ENCODE data around the gene TIAM1. TPM values are rescaled to one million over a fixed set of nuclear protein-coding genes. Genes with fewer than 3 reads are reported as not detected.
A peak's percentile ranks its signal among the peaks of the same experiment; 100 is the strongest.

Gene TIAM1
- total RNA-seq, 2 experiments from 2014 or later: 55.7 to 59.1 TPM

DNA sequence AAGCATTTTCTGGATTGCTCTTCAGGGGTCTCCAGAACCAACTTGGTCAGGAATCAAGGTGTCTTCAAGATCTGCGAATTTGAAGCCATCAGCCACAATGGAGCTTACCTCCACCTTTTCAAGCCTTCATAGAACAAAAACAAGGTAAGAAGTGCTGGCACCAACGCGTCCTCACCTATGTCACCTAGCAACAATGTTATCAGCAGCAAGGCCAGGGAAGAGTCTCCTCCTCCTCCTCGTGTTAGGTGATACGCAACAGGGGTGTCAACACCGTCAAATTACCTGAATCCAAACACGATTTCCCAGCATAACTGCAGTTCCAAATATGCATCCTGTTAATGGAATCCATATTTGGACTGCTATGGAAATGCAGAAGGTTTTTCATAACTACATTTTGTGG, 4.1 kb upstream of the TIAM1 start:
- peaks cover 20% of the 10 kb centered on the region for H3K27me3 Mint-ChIP-seq
- CTCF ChIA-PET: no interaction called here
- DNase-seq: no peak
- peaks cover 15% of the 10 kb centered on the region for H3K9me3 Mint-ChIP-seq
- H3K36me3 Mint-ChIP-seq (ENCODE audit: low read depth): peaks cover 16% of the 10 kb centered on the region
- POLR2A ChIA-PET: no interaction called here
- H3K27ac Mint-ChIP-seq: no peak overlapping the region
- peaks cover 47% of the 10 kb centered on the region for H3K4me1 Mint-ChIP-seq
- H3K4me3 Mint-ChIP-seq: no peak overlapping the region

DNA sequence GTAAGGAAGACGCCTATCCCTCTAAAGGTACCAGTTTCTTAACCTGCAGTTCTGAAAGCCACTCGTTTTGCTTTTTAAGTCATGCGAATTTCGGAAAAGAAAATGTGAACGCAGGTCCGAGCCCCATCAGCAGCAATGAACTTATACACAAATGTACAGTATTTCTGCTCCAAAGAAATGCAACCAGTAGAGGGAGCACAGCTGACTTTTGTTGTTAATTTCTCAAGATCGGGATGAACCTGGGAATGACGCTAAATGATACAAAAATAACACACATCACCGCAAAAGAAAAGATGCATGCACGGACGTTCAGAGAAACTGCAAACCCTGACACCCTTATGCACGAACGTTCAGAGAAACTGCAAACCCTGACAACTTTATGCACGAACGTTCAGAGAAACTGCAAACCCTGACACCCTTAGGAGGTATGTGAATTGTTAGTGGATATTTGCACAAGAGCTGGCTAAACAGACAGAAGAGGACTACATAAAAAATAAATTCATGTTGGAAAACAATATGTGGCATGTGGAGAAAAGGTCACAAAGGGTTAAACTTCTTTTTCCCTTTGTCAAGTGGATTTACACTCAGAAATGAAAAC, 3.5 kb upstream of the TIAM1 start:
- Mint-ChIP-seq H3K36me3 (ENCODE audit: low read depth) (peaks cover 16% of the 10 kb centered on the region), H3K4me1 (peaks cover 48% of the 10 kb centered on the region), H3K4me3 (no peak overlapping the region), H3K27me3 (peaks cover 23% of the 10 kb centered on the region), H3K27ac (no peak overlapping the region), H3K9me3 (peaks cover 15% of the 10 kb centered on the region)
- POLR2A ChIA-PET: no interaction called here
- CTCF ChIA-PET: interaction anchor here (1.9 kb wide), 1 partner anchor 233 kb away, joined by 4 read pairs; no protein-coding TSS in a partner anchor
- DNase-seq: no peak

DNA sequence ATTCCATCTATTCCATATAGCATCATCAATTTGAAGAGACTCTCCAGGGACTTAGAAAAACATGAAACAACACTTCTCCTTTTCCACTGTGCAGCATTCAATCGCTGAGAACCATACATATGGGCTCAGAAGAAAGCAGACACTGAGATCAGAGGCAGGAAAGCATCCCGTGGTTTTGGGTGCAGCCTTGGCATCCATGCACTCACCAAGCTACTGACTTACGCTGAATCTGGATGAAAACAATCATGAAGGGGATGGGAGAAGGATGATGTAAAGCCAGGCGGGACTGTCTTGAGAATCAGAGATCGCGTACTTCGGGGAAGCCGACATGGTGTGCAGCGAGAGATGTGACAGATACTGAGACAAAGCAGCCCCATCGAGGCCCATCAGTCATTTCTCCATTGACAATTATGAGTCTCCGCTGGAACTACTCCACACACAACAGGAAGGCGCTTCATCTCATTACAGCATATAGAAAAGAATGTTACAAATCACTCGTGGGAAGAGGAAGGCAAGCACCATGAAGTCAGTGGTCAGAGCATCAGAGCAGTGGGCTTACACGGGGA, 2.3 kb upstream of the TIAM1 start:
- POLR2A ChIA-PET: no interaction called here
- CTCF ChIA-PET: interaction anchor here (0.6 to 1.9 kb wide), 3 partner anchors 24 to 235 kb away, joined by 3 to 5 read pairs (median 4); no protein-coding TSS in a partner anchor
- peaks cover 15% of the 10 kb centered on the region for H3K9me3 Mint-ChIP-seq
- DNase-seq: no peak
- H3K4me3 Mint-ChIP-seq: no peak overlapping the region
- H3K36me3 Mint-ChIP-seq (ENCODE audit: low read depth): peaks cover 16% of the 10 kb centered on the region
- no peak overlapping the region for H3K27ac Mint-ChIP-seq
- H3K27me3 Mint-ChIP-seq: peaks cover 23% of the 10 kb centered on the region
- H3K4me1 Mint-ChIP-seq: peaks cover 45% of the 10 kb centered on the region

DNA sequence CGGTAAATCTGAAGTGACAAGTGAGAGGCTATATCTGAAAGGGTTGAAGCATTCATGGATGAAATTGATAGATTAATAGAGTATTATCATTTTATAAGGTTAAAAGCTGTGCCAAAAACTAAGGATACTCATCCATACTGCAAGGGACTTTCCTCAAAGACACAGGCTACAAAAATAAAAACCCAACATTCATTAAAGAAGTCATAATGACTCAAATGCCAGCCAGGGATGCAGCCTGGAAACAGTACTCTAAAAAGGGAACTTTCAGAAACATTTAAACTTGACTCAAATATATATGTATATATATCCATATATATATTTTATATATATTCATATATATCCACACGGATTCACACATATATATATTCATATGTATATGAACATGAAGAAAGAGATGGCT, 1.1 kb upstream of the TIAM1 start:
- Mint-ChIP-seq H3K4me3 (peak overlapping the region; percentile 48), H3K9me3 (peaks cover 6% of the 10 kb centered on the region), H3K27me3 (peaks cover 23% of the 10 kb centered on the region), H3K4me1 (peaks cover 53% of the 10 kb centered on the region), H3K27ac (no peak overlapping the region), H3K36me3 (ENCODE audit: low read depth) (peaks cover 8% of the 10 kb centered on the region)
- POLR2A ChIA-PET: no interaction called here
- DNase-seq: no peak
- CTCF ChIA-PET: no interaction called here

DNA sequence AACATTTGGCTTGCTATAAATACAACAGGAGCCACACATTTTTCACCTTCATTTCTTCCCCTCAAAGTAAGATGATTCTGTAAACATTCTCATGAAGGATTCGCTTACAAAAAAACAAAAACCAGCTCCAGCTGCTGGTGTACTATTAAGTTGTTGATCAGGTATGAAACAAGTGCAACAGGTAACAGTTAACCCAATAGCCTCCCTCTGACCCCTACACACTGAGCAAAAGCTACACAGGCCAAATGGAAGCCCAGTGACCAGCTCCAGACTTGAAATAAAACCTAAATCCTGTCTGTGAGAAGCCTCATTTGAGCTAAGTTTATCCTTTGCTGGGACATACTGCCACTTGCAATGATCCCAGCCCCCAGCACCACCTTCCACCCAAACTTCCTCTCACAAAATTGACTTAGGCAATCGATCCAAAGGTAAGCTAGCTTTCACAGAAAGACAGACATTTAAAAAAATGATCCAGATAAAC, 991 bp downstream of the TIAM1 start:
- DNase-seq: no peak
- Mint-ChIP-seq H3K9me3 (no peaks in the 10 kb centered on the region), H3K27ac (peak overlapping the region; percentile 38), H3K27me3 (peaks cover 23% of the 10 kb centered on the region), H3K4me3 (peak overlapping the region; percentile 81), H3K4me1 (peaks cover 52% of the 10 kb centered on the region), H3K36me3 (ENCODE audit: low read depth) (peaks cover 17% of the 10 kb centered on the region)
- POLR2A ChIA-PET: interaction anchor here (0.6 kb wide), 1 partner anchor 8 kb away, joined by 4 read pairs; no protein-coding TSS in a partner anchor
- CTCF ChIA-PET: interaction anchor here (0.8 to 1.9 kb wide), 2 partner anchors 9 to 10 kb away, joined by 3 to 6 read pairs; no protein-coding TSS in a partner anchor

DNA sequence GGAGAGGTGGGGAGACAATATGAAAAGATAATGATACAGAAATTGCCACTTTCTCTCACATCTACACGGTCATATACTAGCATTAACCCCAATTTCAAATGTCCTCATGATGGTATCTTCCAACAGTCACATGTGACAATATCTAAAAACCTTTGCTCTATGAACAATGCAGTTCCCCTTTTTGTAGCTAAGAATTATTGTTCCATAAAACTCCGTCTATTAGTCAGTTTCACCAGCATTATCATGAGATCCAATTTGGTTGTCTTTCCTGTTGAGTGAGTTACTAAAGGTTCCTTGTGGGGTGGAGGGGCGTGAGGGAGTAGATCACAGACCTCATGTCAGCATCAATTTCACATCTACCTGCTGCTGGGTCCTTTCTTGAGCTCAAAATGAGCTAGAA, 1.7 kb downstream of the TIAM1 start:
- CTCF ChIA-PET: interaction anchor here (0.8 to 1.9 kb wide), 3 partner anchors 8 to 88 kb away, joined by 3 to 6 read pairs (median 3); no protein-coding TSS in a partner anchor
- Mint-ChIP-seq H3K9me3 (no peaks in the 10 kb centered on the region), H3K27ac (no peak overlapping the region), H3K4me3 (peak overlapping the region; percentile 81), H3K4me1 (peaks cover 45% of the 10 kb centered on the region), H3K27me3 (peaks cover 23% of the 10 kb centered on the region), H3K36me3 (ENCODE audit: low read depth) (peaks cover 20% of the 10 kb centered on the region)
- DNase-seq: no peak
- POLR2A ChIA-PET: no interaction called here

DNA sequence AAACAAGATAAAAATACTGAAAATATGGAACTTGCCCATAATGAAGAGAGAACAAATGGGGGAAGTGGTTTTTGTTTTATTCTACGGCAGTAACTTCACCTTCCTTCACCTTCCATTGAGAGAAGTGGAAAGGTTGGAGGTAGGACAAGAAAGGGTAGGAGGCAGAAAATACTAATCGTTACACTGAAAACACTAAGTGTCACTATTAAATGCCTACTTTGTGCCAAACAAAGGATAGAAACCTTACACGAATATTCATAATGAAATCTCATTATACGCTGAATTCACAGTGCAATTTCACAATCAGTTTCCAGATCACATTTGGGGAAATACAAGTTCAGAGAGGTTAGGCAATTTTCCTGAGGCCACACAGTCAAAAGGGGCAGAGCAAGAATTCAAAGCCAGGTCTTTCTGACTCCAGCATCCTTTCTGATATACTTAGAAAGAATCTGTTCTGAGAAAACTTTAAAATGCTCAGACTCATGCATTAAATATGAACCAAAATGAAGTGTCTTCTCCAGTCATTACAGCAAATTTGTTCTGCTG, 3.0 kb downstream of the TIAM1 start:
- POLR2A ChIA-PET: no interaction called here
- Mint-ChIP-seq H3K4me1 (peaks cover 48% of the 10 kb centered on the region), H3K27me3 (peaks cover 20% of the 10 kb centered on the region)

DNA sequence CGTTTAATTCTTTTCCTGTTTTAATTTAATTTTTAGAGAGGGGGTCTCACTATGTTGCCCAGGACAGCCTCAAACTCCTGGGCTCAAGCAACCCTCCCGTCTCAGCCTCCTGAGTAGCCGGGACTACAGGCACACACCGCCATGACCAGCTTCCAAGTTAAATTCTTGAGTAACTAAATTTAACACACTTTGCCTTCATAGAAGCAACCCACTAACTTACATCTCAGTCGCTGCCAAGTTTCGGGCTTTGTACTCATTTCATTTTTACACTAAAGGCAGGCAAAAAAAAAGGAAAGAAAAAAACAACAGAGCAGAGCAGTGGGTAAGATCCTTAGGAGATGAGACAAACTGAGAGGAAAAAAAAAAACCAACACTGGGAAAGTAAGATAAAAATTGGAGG, 3.5 kb downstream of the TIAM1 start:
- ChIA-PET CTCF (interaction anchor here (1.4 kb wide), 1 partner anchor 22 kb away, joined by 3 read pairs; no protein-coding TSS in a partner anchor), POLR2A (no interaction called here)
- peaks cover 50% of the 10 kb centered on the region for H3K4me1 Mint-ChIP-seq
- DNase-seq: no peak
- peaks cover 27% of the 10 kb centered on the region for H3K36me3 Mint-ChIP-seq (ENCODE audit: low read depth)
- peaks cover 20% of the 10 kb centered on the region for H3K27me3 Mint-ChIP-seq
- no peak overlapping the region for H3K4me3 Mint-ChIP-seq
- no peak overlapping the region for H3K27ac Mint-ChIP-seq
- H3K9me3 Mint-ChIP-seq: no peaks in the 10 kb centered on the region

More for the DNA sequence above, 3.0 kb downstream of the TIAM1 start:
- Mint-ChIP-seq H3K36me3 (ENCODE audit: low read depth) (peaks cover 27% of the 10 kb centered on the region), H3K4me3 (no peak overlapping the region), H3K9me3 (no peaks in the 10 kb centered on the region), H3K27ac (no peak overlapping the region)
- DNase-seq: no peak
- CTCF ChIA-PET: no interaction called here

DNA sequence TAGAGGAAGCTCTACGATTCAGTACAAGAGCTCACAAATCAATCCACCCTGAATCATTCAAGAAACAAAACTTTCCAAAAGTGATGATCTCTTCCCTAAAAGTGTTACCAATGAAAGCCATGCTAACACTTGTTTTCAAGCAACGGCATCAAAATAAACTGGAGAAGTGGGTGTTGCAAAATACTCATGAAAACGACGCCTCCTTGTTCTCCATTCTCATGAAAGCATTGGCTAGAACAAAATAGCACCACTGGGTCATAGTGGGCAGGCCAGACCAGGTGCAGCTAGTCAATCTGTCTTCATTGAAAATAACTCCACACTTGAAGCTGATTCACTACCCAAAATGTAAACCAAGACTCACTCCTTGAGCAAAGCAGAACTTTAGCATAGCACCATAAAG, 4.3 kb downstream of the TIAM1 start:
- Mint-ChIP-seq H3K27me3 (peaks cover 16% of the 10 kb centered on the region), H3K9me3 (no peaks in the 10 kb centered on the region), H3K4me3 (no peak overlapping the region), H3K27ac (no peak overlapping the region), H3K36me3 (ENCODE audit: low read depth) (peaks cover 28% of the 10 kb centered on the region), H3K4me1 (peaks cover 50% of the 10 kb centered on the region)
- ChIA-PET POLR2A (no interaction called here), CTCF (interaction anchor here (1.1 to 1.4 kb wide), 2 partner anchors 23 to 241 kb away, joined by 3 read pairs; no protein-coding TSS in a partner anchor)
- DNase-seq: no peak

DNA sequence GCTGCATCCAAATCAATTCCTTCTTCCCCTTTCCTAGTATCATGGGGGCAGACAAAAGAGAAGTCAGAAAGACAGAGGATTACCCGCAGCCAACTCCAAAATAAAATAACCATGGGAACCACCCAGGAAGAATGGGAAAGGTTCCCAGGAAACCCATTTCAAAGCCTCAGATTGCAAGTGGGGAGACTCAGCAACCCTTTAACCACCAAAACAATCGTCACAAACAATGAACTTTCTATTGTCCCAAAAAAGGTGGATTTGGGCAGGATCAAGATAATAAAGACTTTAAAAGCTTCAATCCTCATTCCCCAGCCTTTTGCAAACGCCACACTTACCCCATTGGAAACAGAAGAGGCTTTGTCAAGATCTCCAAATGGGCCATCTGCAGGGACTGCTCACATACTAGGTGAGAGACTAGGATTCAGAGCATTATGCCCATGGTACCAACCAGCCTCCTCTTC, 5.1 kb downstream of the TIAM1 start:
- H3K9me3 Mint-ChIP-seq: no peaks in the 10 kb centered on the region
- DNase-seq: no peak
- H3K4me1 Mint-ChIP-seq: peaks cover 45% of the 10 kb centered on the region
- H3K36me3 Mint-ChIP-seq (ENCODE audit: low read depth): peaks cover 30% of the 10 kb centered on the region
- ChIA-PET POLR2A (no interaction called here), CTCF (interaction anchor here (1.1 to 1.4 kb wide), 2 partner anchors 24 to 242 kb away, joined by 3 read pairs; no protein-coding TSS in a partner anchor)
- no peak overlapping the region for H3K4me3 Mint-ChIP-seq
- peaks cover 11% of the 10 kb centered on the region for H3K27me3 Mint-ChIP-seq
- no peak overlapping the region for H3K27ac Mint-ChIP-seq

DNA sequence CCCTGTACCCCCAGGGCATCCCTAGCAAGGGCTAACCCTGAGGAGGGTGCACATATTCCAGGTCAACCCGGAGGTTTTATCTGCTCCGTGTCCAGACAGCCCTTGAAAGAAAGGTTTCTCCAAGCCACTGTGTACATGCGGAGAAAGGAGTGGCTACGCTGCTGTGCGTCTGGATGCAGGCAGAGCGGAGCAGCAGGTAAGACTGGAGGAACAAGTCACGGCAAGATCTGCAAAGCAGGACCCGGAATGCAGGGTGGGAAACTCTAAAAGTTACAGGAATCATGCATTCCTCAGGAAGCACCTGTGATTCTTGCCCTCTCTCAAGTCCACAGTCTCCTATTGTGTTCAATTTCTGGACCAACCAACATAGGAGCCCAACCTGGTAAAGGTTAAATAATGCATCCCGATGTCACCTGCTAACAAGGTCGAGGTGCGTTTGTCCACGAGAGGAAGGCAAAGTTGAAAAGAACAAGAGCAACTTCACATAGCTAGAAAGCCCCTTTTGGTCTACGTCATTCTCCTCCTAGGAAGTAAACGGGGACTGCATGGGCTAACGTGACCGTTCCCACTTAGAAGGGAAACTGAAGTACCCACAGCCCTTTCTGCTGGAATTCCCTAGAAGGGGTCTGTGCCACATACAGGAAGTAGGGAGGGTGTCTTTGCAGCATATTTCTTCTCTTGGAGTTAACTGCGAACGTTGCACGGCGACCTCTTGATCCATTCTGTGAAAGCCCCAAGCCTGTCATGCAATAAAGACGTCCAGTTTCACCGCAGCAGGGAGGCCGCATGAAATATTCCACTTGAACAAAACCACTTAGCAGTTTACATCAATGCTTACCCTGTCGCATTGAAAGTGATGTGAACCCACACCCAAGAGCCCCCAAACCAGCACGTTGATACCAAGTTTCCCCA, 5.8 kb downstream of the TIAM1 start:
- Mint-ChIP-seq H3K4me3 (no peak overlapping the region), H3K4me1 (peaks cover 42% of the 10 kb centered on the region), H3K36me3 (ENCODE audit: low read depth) (peaks cover 29% of the 10 kb centered on the region), H3K27ac (no peak overlapping the region), H3K27me3 (peaks cover 4% of the 10 kb centered on the region), H3K9me3 (no peaks in the 10 kb centered on the region)
- DNase-seq: no peak
- ChIA-PET POLR2A (no interaction called here), CTCF (no interaction called here)

DNA sequence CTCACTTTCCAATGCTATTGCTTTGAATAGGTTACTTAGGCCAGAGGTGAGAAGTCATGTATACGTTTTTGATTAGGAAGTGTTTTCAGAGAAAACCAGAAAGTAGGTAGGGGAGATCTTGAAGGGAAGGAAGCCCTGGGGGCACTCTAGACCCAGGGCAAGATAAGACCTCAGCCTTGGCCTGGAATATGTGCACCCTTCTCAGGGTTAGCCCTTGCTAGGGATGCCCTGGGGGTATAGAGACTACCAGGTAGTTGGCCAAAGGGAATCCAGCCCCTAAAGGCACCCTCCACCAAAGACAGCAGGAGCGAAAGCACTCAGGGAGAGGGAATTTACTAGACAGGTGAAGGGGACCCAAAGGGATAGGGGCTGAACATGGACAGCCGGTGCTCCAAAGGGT, 7.0 kb downstream of the TIAM1 start:
- Mint-ChIP-seq H3K9me3 (no peaks in the 10 kb centered on the region), H3K27me3 (no peaks in the 10 kb centered on the region), H3K36me3 (ENCODE audit: low read depth) (peaks cover 33% of the 10 kb centered on the region), H3K4me3 (no peak overlapping the region), H3K27ac (no peak overlapping the region), H3K4me1 (peaks cover 37% of the 10 kb centered on the region)
- POLR2A ChIA-PET: no interaction called here
- CTCF ChIA-PET: no interaction called here
- DNase-seq: no peak
